COLO668 (cell line): ENCODE measurements around the gene CLEC2D.
"Not testable (repeated sequence)": the region's sequence is repeated elsewhere in the genome, so short reads cannot be mapped to it uniquely, and the experiment has no call there.

Experiments used
- DNase-seq: peaks from one replicate; lab custom pipeline; 2025; ENCODE audit not compliant: unreplicated experiment; lab: John Stamatoyannopoulos, UW

Gene CLEC2D

GRCh38 chr12:9669534-9669933 is at the start of gene CLEC2D:
TSS of gene CLEC2D (plus strand) at chr12:9669713. CDS start at chr12:9669735, 22 bp downstream.
- no peak for DNase-seq

GRCh38 chr12:9625019-9625418 is 44.5 kb upstream of the CLEC2D start:
- no peak for DNase-seq

GRCh38 chr12:9626291-9626690 is 43.2 kb upstream of the CLEC2D start:
- no peak for DNase-seq

GRCh38 chr12:9626821-9627220 is 42.7 kb upstream of the CLEC2D start:
- DNase-seq: no peak

- DNase-seq: no peak
Measured at GRCh38 chr12:9632766-9633165, 36.7 kb upstream of the CLEC2D start.

GRCh38 chr12:9634177-9634803 is 35.2 kb upstream of the CLEC2D start:
- DNase-seq: peak; percentile 23

GRCh38 chr12:9634969-9635754 is 34.4 kb upstream of the CLEC2D start:
- DNase-seq: no peak

GRCh38 chr12:9636150-9636850 is 33.2 kb upstream of the CLEC2D start:
- DNase-seq: no peak

- DNase-seq: no peak
Measured at GRCh38 chr12:9636851-9637206, 32.7 kb upstream of the CLEC2D start.

GRCh38 chr12:9640024-9640423 is 29.5 kb upstream of the CLEC2D start:
- DNase-seq: no peak

- DNase-seq: no peak
Measured at GRCh38 chr12:9642606-9643265, 26.8 kb upstream of the CLEC2D start.

- DNase-seq: no peak
Measured at GRCh38 chr12:9643266-9643660, 26.2 kb upstream of the CLEC2D start.

- not testable (repeated sequence) for DNase-seq
Measured at GRCh38 chr12:9644985-9645551, 24.4 kb upstream of the CLEC2D start.

- DNase-seq: no peak
Measured at GRCh38 chr12:9646794-9647781, 22.4 kb upstream of the CLEC2D start.

GRCh38 chr12:9647825-9648700 is 21.4 kb upstream of the CLEC2D start:
- DNase-seq: peak; percentile 80

- no peak for DNase-seq
Measured at GRCh38 chr12:9648701-9649531, 20.6 kb upstream of the CLEC2D start.

- DNase-seq: no peak
Measured at GRCh38 chr12:9649532-9649940, 20.0 kb upstream of the CLEC2D start.

GRCh38 chr12:9650151-9650576 is 19.3 kb upstream of the CLEC2D start:
- DNase-seq: no peak
